ENCODE data around the gene RUNX2. TPM values are rescaled to one million over a fixed set of nuclear protein-coding genes. Genes with fewer than 3 reads are reported as not detected.

Gene RUNX2
- total and polyA plus RNA-seq, 12 donors = 0.28 to 4.5 (median 1.8) TPM

- Histone ChIP-seq H3K27ac (no peak overlapping the region), H3K4me3 (no peak overlapping the region), H3K9me3 (replicated peaks in 1 of 3) (no peaks in the 10 kb centered on the region), H3K27me3 (no peaks in the 10 kb centered on the region), H3K36me3 (replicated peaks in 1 of 2) (no peaks in the 10 kb centered on the region), H3K4me1 (replicated peaks in 1 of 2) (no peaks in the 10 kb centered on the region)
- intact Hi-C loops (cut with DNase I) = no loop called here
- WGBS, 4 donors = 85 to 96% (median 88%) methylated on average over 11 of the region's 11 CpGs
- no peak for DNase-seq
- TF ChIP-seq CTCF (IDR thresholded peaks at IDR 0.05) = no peak
- no peak for TF ChIP-seq POLR2A (IDR thresholded peaks at IDR 0.05)
Observed at GRCh38 chr6:45619211-45619760, 291.2 kb downstream of the RUNX2 start.

GRCh38 chr6:45619994-45620471 is 291.9 kb downstream of the RUNX2 start:
- no peaks in the 10 kb centered on the region for H3K27me3 ChIP-seq
- intact Hi-C loops (cut with DNase I) = no loop called here
- DNase-seq = no peak
- 82 to 95% (median 93%) methylated on average over 3 of the region's 3 CpGs for WGBS, 4 donors
- no peak overlapping the region for H3K4me3 ChIP-seq
- H3K36me3 ChIP-seq (replicated peaks in 1 of 2) = no peaks in the 10 kb centered on the region
- no peak overlapping the region for H3K27ac ChIP-seq
- H3K9me3 ChIP-seq (replicated peaks in 1 of 3) = no peaks in the 10 kb centered on the region
- no peak for TF ChIP-seq CTCF (IDR thresholded peaks at IDR 0.05)
- no peak for TF ChIP-seq POLR2A (IDR thresholded peaks at IDR 0.05)
- H3K4me1 ChIP-seq (replicated peaks in 1 of 2) = no peaks in the 10 kb centered on the region

- H3K27me3 ChIP-seq = no peaks in the 10 kb centered on the region
- TF ChIP-seq POLR2A (IDR thresholded peaks at IDR 0.05) (no peak), CTCF (IDR thresholded peaks at IDR 0.05) (no peak)
- H3K36me3 ChIP-seq (replicated peaks in 1 of 2) = no peaks in the 10 kb centered on the region
- no peak overlapping the region for H3K27ac ChIP-seq
- H3K4me3 ChIP-seq = no peak overlapping the region
- 93 to 99% (median 96%) methylated on average over 4 of the region's 4 CpGs for WGBS, 4 donors
- H3K9me3 ChIP-seq (replicated peaks in 1 of 3) = no peaks in the 10 kb centered on the region
- DNase-seq = no peak
- no peaks in the 10 kb centered on the region for H3K4me1 ChIP-seq (replicated peaks in 1 of 2)
- intact Hi-C loops (cut with DNase I) = no loop called here
Observed at GRCh38 chr6:45624228-45624627, 296.1 kb downstream of the RUNX2 start.

- Histone ChIP-seq H3K36me3 (replicated peaks in 1 of 2) (no peaks in the 10 kb centered on the region), H3K27ac (no peak overlapping the region), H3K4me1 (replicated peaks in 1 of 2) (no peaks in the 10 kb centered on the region), H3K4me3 (no peak overlapping the region), H3K9me3 (replicated peaks in 1 of 3) (no peaks in the 10 kb centered on the region), H3K27me3 (no peaks in the 10 kb centered on the region)
- DNase-seq = no peak
- intact Hi-C loops (cut with DNase I) = no loop called here
- no peak for TF ChIP-seq CTCF (IDR thresholded peaks at IDR 0.05)
- TF ChIP-seq POLR2A (IDR thresholded peaks at IDR 0.05) = no peak
- WGBS, 4 donors = 63 to 93% (median 73%) methylated on average over 5 of the region's 5 CpGs
Observed at GRCh38 chr6:45625191-45625664, 297.1 kb downstream of the RUNX2 start.
